ENCODE results near the gene TSSK3.

Gene TSSK3

GRCh38 chr1:32362474-32363313, at the start of gene TSSK3, which contains the start of gene FAM229A:
Gene TSSK3 (plus strand): TSS chr1:32362539. CDS start chr1:32362702, 163 bp downstream.
Gene FAM229A (minus strand): TSS chr1:32362485. CDS start chr1:32362091, 394 bp downstream.
- in situ Hi-C loops (cut with MboI; ENCODE audit: low sequenced_read_pairs) = no loop called here

GRCh38 chr1:32316903-32317277, 45.4 kb upstream of the TSSK3 start:
- in situ Hi-C loops (cut with MboI; ENCODE audit: low sequenced_read_pairs) = no loop called here

- in situ Hi-C loops (cut with MboI; ENCODE audit: low sequenced_read_pairs) = no loop called here
These were observed 44.0 kb upstream of the TSSK3 start for GRCh38 chr1:32318127-32318869.

- in situ Hi-C loops (cut with MboI; ENCODE audit: low sequenced_read_pairs) = no loop called here
These were observed 40.5 kb upstream of the TSSK3 start for GRCh38 chr1:32321712-32322291.

- in situ Hi-C loops (cut with MboI; ENCODE audit: low sequenced_read_pairs) = no loop called here
These were observed 35.1 kb upstream of the TSSK3 start for GRCh38 chr1:32327204-32327603.

- in situ Hi-C loops (cut with MboI; ENCODE audit: low sequenced_read_pairs) = no loop called here
These were observed 32.3 kb upstream of the TSSK3 start for GRCh38 chr1:32329931-32330466.

- in situ Hi-C loops (cut with MboI; ENCODE audit: low sequenced_read_pairs) = no loop called here
These were observed 31.7 kb upstream of the TSSK3 start for GRCh38 chr1:32330558-32331151.

GRCh38 chr1:32331549-32331948, 30.8 kb upstream of the TSSK3 start:
- in situ Hi-C loops (cut with MboI; ENCODE audit: low sequenced_read_pairs) = no loop called here

GRCh38 chr1:32332290-32333079, 29.9 kb upstream of the TSSK3 start:
- in situ Hi-C loops (cut with MboI; ENCODE audit: low sequenced_read_pairs) = no loop called here

GRCh38 chr1:32333251-32333963, 28.9 kb upstream of the TSSK3 start:
- in situ Hi-C loops (cut with MboI; ENCODE audit: low sequenced_read_pairs) = no loop called here

- in situ Hi-C loops (cut with MboI; ENCODE audit: low sequenced_read_pairs) = no loop called here
These were observed 28.0 kb upstream of the TSSK3 start for GRCh38 chr1:32334274-32334861.

GRCh38 chr1:32334864-32335534, 27.3 kb upstream of the TSSK3 start:
- in situ Hi-C loops (cut with MboI; ENCODE audit: low sequenced_read_pairs) = no loop called here

GRCh38 chr1:32335535-32335789, 26.9 kb upstream of the TSSK3 start:
- in situ Hi-C loops (cut with MboI; ENCODE audit: low sequenced_read_pairs) = no loop called here

- in situ Hi-C loops (cut with MboI; ENCODE audit: low sequenced_read_pairs) = no loop called here
These were observed 26.3 kb upstream of the TSSK3 start, which contains the start of gene MARCKSL1 for GRCh38 chr1:32335790-32336590. Gene MARCKSL1 (minus strand): TSS chr1:32336233. CDS start chr1:32336033, 200 bp downstream.

GRCh38 chr1:32336591-32336932, 25.8 kb upstream of the TSSK3 start:
- in situ Hi-C loops (cut with MboI; ENCODE audit: low sequenced_read_pairs) = no loop called here

GRCh38 chr1:32336963-32337675, 25.2 kb upstream of the TSSK3 start:
- in situ Hi-C loops (cut with MboI; ENCODE audit: low sequenced_read_pairs) = no loop called here

- in situ Hi-C loops (cut with MboI; ENCODE audit: low sequenced_read_pairs) = no loop called here
These were observed 24.3 kb upstream of the TSSK3 start for GRCh38 chr1:32337855-32338636.
